HepG2 (cell line): Measurements from ENCODE around the gene LDAF1. TPM values are rescaled to one million over a fixed set of nuclear protein-coding genes. Genes with fewer than 3 reads are reported as not detected.

Source experiments
- ATAC-seq: fragments of 200-7000 bp; cut with Tn5 transposase; 3 replicates; pipeline ENCODE4 v1.9.1; 2020; ENCODE audit warnings: mild to moderate bottlenecking, moderate library complexity
- BruUV-seq: library from RNA; stranded (reverse); fragments of 400-500 nt; replicated peaks from 2 replicates; lab custom pipeline; 2021; lab: Mats Ljungman, UMichigan
- CTCF ChIA-PET: fragments of 300-600 bp; formaldehyde crosslinking; extraction: SDS; loops from one replicate; lab custom pipeline; 2021; ENCODE audit warnings: low total read pairs, inconsistent platforms, low intra/inter-chr PET ratio; lab: Yijun Ruan, JAX
- POLR2A ChIA-PET: fragments of 350-600 bp; sonication (Branson Sonifier 250); formaldehyde crosslinking; loops from one replicate; lab custom pipeline; 2020; ENCODE audit warnings: antibody characterized with exemption, inconsistent platforms; lab: Yijun Ruan, JAX
- DNase-seq: peaks from one replicate; pipeline ENCODE4 v3.0.0-alpha.2; 2015; ENCODE audit warnings: low spot score
- FAIRE-seq: peaks from 3 replicates; lab custom pipeline; 2011; peaks lifted over from hg19 to GRCh38; lab: Jason Lieb, UNC
- H2AFZ ChIP-seq: one replicate; pipeline ENCODE4 v1.6.1; 2011; ENCODE audit warnings: low read length, inconsistent platforms
- H3K27ac ChIP-seq: fragments of 300-600 bp; 3 replicates; pipeline ENCODE4 v1.8.0; 2011; ENCODE audit warnings: mixed run types, mild to moderate bottlenecking, mixed read lengths, low read length, inconsistent platforms; ENCODE audit not compliant: insufficient read depth; ENCODE audit errors: extremely low read length
- H3K27me3 ChIP-seq, 2 experiments: fragments of 200-600 bp in 1 of 2; 2 replicates in 1 of 2; 3 replicates in 1 of 2; pipeline versions ENCODE4 v1.6.0 to v1.8.0; 2011; ENCODE audit warnings: low read length in 2 of 2, mild to moderate bottlenecking in 2 of 2, moderate library complexity in 2 of 2, inconsistent platforms in 1 of 2; ENCODE audit not compliant: insufficient read depth in 2 of 2, control insufficient read depth in 1 of 2
- H3K36me3 ChIP-seq, 2 experiments: fragments of 200-600 bp in 1 of 2; replicated peaks in 1 of 2; 2 replicates in 1 of 2; 3 replicates in 1 of 2; pipeline versions ENCODE4 v1.5.1 to v1.8.0; 2011; ENCODE audit warnings: low read length in 2 of 2, inconsistent platforms in 1 of 2; ENCODE audit not compliant: insufficient read depth in 2 of 2, control insufficient read depth in 1 of 2
- H3K4me1 ChIP-seq: 2 replicates; pipeline ENCODE4 v1.5.1; 2012; ENCODE audit warnings: low read length, inconsistent platforms; ENCODE audit not compliant: insufficient read depth
- H3K4me2 ChIP-seq: 2 replicates; pipeline ENCODE4 v1.6.0; 2011; ENCODE audit warnings: low read depth, low read length, inconsistent platforms
- H3K4me3 ChIP-seq, 3 experiments: fragments of 200-600 bp in 1 of 3; sonication (generic), shearing (Covaris generic) in 1 of 3; replicated peaks in 1 of 3; 2 replicates each; pipeline ENCODE4 v1.5.1; 2011 to 2016; ENCODE audit warnings: low read length in 3 of 3, inconsistent platforms in 2 of 3, low read depth in 2 of 3, mild to moderate bottlenecking in 2 of 3, control low read depth in 1 of 3, mixed read lengths in 1 of 3; ENCODE audit not compliant: insufficient read depth in 1 of 3
- H3K79me2 ChIP-seq: one replicate; pipeline ENCODE4 v1.6.1; 2011; ENCODE audit warnings: low read length, inconsistent platforms; ENCODE audit not compliant: insufficient read depth
- H3K9ac ChIP-seq: 2 replicates; pipeline ENCODE4 v1.6.0; 2011; ENCODE audit warnings: mild to moderate bottlenecking, low read depth, low read length, inconsistent platforms; ENCODE audit not compliant: insufficient read depth
- H3K9me3 ChIP-seq: 2 replicates; pipeline ENCODE4 v1.5.1; 2012; ENCODE audit warnings: mild to moderate bottlenecking, low read length
- H4K20me1 ChIP-seq: 2 replicates; pipeline ENCODE4 v1.6.0; 2011; ENCODE audit warnings: inconsistent platforms, mild to moderate bottlenecking, low read length, moderate library complexity; ENCODE audit not compliant: insufficient read depth
- ATF3 ChIP-seq: sonication (generic); formaldehyde crosslinking; IDR thresholded peaks from 2 replicates; pipeline ENCODE4 v1.4.0; 2020; ENCODE audit warnings: missing genetic modification reagents
- BHLHE40 ChIP-seq: IDR thresholded peaks from 2 replicates; pipeline ENCODE4 v1.6.1; 2011; ENCODE audit warnings: low read length, improper control_type of control experiment
- CEBPB ChIP-seq: IDR thresholded peaks from 2 replicates; pipeline ENCODE4 v1.6.1; 2011; ENCODE audit warnings: low read depth, low read length, improper control_type of control experiment, borderline replicate concordance
- CEBPG ChIP-seq: IDR thresholded peaks from 2 replicates; pipeline ENCODE4 v1.6.1; 2016
- CENPT ChIP-seq: sonication (generic); formaldehyde crosslinking; IDR thresholded peaks from 2 replicates; pipeline ENCODE4 v1.8.0; 2022; ENCODE audit warnings: low read depth, mild to moderate bottlenecking, moderate library complexity, missing genetic modification reagents
- HNF4A ChIP-seq: sonication (generic); formaldehyde crosslinking; IDR thresholded peaks from 2 replicates; pipeline ENCODE4 v1.4.0; 2020; ENCODE audit warnings: missing genetic modification reagents
- IKZF5 ChIP-seq: IDR thresholded peaks from 2 replicates; pipeline ENCODE4 v1.6.1; 2018; ENCODE audit warnings: missing genetic modification reagents, mild to moderate bottlenecking, missing compliant biosample characterization
- KDM1A ChIP-seq: IDR thresholded peaks from 2 replicates; pipeline ENCODE4 v1.6.1; 2016; ENCODE audit warnings: missing compliant biosample characterization
- NR2C2 ChIP-seq: sonication (generic); formaldehyde crosslinking; IDR thresholded peaks from 2 replicates; pipeline ENCODE4 v1.4.0; 2020; ENCODE audit warnings: missing genetic modification reagents, mild to moderate bottlenecking, moderate library complexity, borderline replicate concordance
- NR2F6 ChIP-seq, 2 experiments: IDR thresholded peaks; 2 replicates each; pipeline ENCODE4 v1.6.1; 2016; ENCODE audit warnings: antibody characterized with exemption in 1 of 2, mild to moderate bottlenecking in 1 of 2
- PPARG ChIP-seq: conservative IDR thresholded peaks from 2 replicates; pipeline ENCODE4 v1.6.1; 2016; ENCODE audit warnings: missing biosample characterization, missing genetic modification reagents
- RARA ChIP-seq: IDR thresholded peaks from 2 replicates; pipeline ENCODE4 v1.6.1; 2016; ENCODE audit warnings: missing genetic modification reagents, missing compliant biosample characterization
- SNAI1 ChIP-seq: sonication (generic); formaldehyde crosslinking; IDR thresholded peaks from 2 replicates; pipeline ENCODE4 v1.5.0; 2020; ENCODE audit warnings: mild to moderate bottlenecking, missing genetic modification reagents, borderline replicate concordance
- SOX6 ChIP-seq, 2 experiments: fragments of 450-650 bp in 1 of 2; sonication (generic) in 1 of 2; formaldehyde crosslinking in 1 of 2; IDR thresholded peaks; 2 replicates each; pipeline versions ENCODE4 v1.4.0 to v1.6.1; 2017 to 2020; ENCODE audit warnings: antibody characterized with exemption in 1 of 2, mild to moderate bottlenecking in 1 of 2, missing genetic modification reagents in 1 of 2
- ZMYM2 ChIP-seq: sonication (generic); formaldehyde crosslinking; IDR thresholded peaks from 2 replicates; pipeline ENCODE4 v1.8.0; 2022; ENCODE audit warnings: mild to moderate bottlenecking, missing genetic modification reagents
- ZMYM4 ChIP-seq: sonication (generic); formaldehyde crosslinking; IDR thresholded peaks from 2 replicates; pipeline ENCODE4 v1.8.1; 2023; ENCODE audit warnings: mild to moderate bottlenecking, missing genetic modification reagents
- ZNF644 ChIP-seq: IDR thresholded peaks from 2 replicates; pipeline ENCODE4 v1.6.1; 2016; ENCODE audit warnings: low read depth
- ZSCAN31 ChIP-seq: sonication (generic); formaldehyde crosslinking; IDR thresholded peaks from 2 replicates; pipeline ENCODE4 v1.5.0; 2020; ENCODE audit warnings: low read depth, mild to moderate bottlenecking, missing genetic modification reagents
- WGBS: methylation state at CpG from one replicate; pipeline ENCODE4 v1.1.6; 2017; ENCODE audit warnings: low lambda C conversion rate; 5-methylcytosine and 5-hydroxymethylcytosine counted together
- in situ Hi-C: cut with HindIII; loops from 2 replicates; pipeline ENCODE4 v1.10.0; 2017; ENCODE audit warnings: low pct_unique_long_range_greater_than_20kb; ENCODE audit not compliant: extremely low pct_ligation_motif_present
- intact Hi-C: fragments of 100-400 bp; cut with micrococcal nuclease; formaldehyde crosslinking; loops from one replicate; pipeline ENCODE4 v1.10.0; 2022; ENCODE audit not compliant: unreplicated experiment
- polyA plus RNA-seq, 8 experiments: library from polyadenylated mRNA; depleted of rRNA in 3 of 8; stranded (reverse) in 7 of 8; unstranded in 1 of 8; fragments of >200 nt; fragmentation: Illumina TruSeq in 4 of 8; extraction: Trizol in 4 of 8; gene quantifications; 2 replicates each; pipeline versions ENCODE4 v1.2.1 to v1.2.3, GENCODE V29; 2011 to 2016; ENCODE audit warnings: low read depth in 4 of 8, missing spikeins in 1 of 8, mixed read lengths in 1 of 8; ENCODE audit not compliant: insufficient read depth in 1 of 8
- total RNA-seq, 5 experiments: library from RNA; depleted of rRNA; stranded (reverse); fragments of >200 nt; fragmentation: Illumina TruSeq; extraction: Trizol; gene quantifications; 2 replicates each; pipeline ENCODE4 v1.2.3, GENCODE V29; 2016; ENCODE audit warnings: low read depth in 1 of 5

The LDAF1 gene
- total and polyA plus RNA-seq, 2 of the 13 experiments (the other 11 are each of a cell fraction or from before 2014, with no cell fraction given): 6.3 to 7.5 TPM

- TF ChIP-seq IKZF5 (CRISPR knock-in tag): no peak
- TF ChIP-seq CEBPG (CRISPR knock-in tag): 0 out of 2 replicates have a peak, but pooled peaks have one; percentile 5
- TF ChIP-seq CEBPB: peak; percentile 71
- FAIRE-seq: no peak
- in situ Hi-C loops: no loop called here
- Histone ChIP-seq H4K20me1 (no peaks in the 10 kb centered on the region), H3K27me3 (peaks cover 5 to 26% of the 10 kb centered on the region in 2 experiments; a peak in 3 of 5 replicates), H3K4me1 (peaks cover 24% of the 10 kb centered on the region), H3K4me3 (no peak overlapping the region), H3K4me2 (no peak overlapping the region), H3K36me3 (no peaks in the 10 kb centered on the region), H3K27ac (no peak overlapping the region), H3K9me3 (no peaks in the 10 kb centered on the region), H3K9ac (no peak overlapping the region), H2AFZ (no peak overlapping the region), H3K79me2 (no peaks in the 10 kb centered on the region)
- POLR2A ChIA-PET: no interaction called here
- WGBS: 39% methylated on average over 7 of the region's 7 CpGs
- intact Hi-C loops: no loop called here
- no peak for ATAC-seq
- DNase-seq: no peak
- no TSS peak for BruUV-seq
- CTCF ChIA-PET: no interaction called here
These were observed 44.8 kb downstream of the LDAF1 start for GRCh38 chr16:21203155-21203797.

- no peak overlapping the region for H3K9ac ChIP-seq
- peak; percentile 67 for FAIRE-seq
- no TSS peak for BruUV-seq
- no peak overlapping the region; the same call in 1 of the 2 replicates for H3K4me2 ChIP-seq
- no peak overlapping the region for H3K4me3 ChIP-seq
- ChIA-PET POLR2A (interaction anchor here (1.0 to 1.4 kb wide), 3 partner anchors 28 to 56 kb away, joined by 3 to 5 read pairs (median 4); partner anchors contain the start of gene ANKS4B), CTCF (no interaction called here)
- H2AFZ ChIP-seq: no peak overlapping the region
- in situ Hi-C loops: no loop called here
- no peaks in the 10 kb centered on the region for H3K9me3 ChIP-seq
- peaks cover 5 to 14% of the 10 kb centered on the region in 2 experiments; a peak in 3 of 5 replicates for H3K27me3 ChIP-seq
- H3K79me2 ChIP-seq: no peaks in the 10 kb centered on the region
- intact Hi-C loops: no loop called here
- no peak; the same call in 2 of the 3 replicates for ATAC-seq
- no peaks in the 10 kb centered on the region for H3K36me3 ChIP-seq
- DNase-seq: peak; percentile 59
- H3K4me1 ChIP-seq: peaks cover 29% of the 10 kb centered on the region
- no peak overlapping the region for H3K27ac ChIP-seq
- no peaks in the 10 kb centered on the region for H4K20me1 ChIP-seq
- TF ChIP-seq ATF3 (CRISPR knock-in tag) (peak; percentile 50; the same call in 1 of the 2 replicates), ZMYM2 (CRISPR knock-in tag) (peak; percentile 41; the same call in 1 of the 2 replicates), SOX6 (IDR thresholded peaks at IDR 0.05) (no peak), SOX6 (CRISPR knock-in tag; IDR thresholded peaks at IDR 0.05) (peak; percentile 54; the same call in 1 of the 2 replicates), SNAI1 (CRISPR knock-in tag) (no peak), CENPT (CRISPR knock-in tag) (no peak), HNF4A (CRISPR knock-in tag) (peak; percentile 79), NR2C2 (CRISPR knock-in tag) (peak; percentile 53; the same call in 1 of the 2 replicates), ZNF644 (CRISPR knock-in tag) (peak; percentile 95), ZMYM4 (CRISPR knock-in tag) (0 out of 2 replicates have a peak, but pooled peaks have one; percentile 34), RARA (CRISPR knock-in tag) (0 out of 2 replicates have a peak, but pooled peaks have one; percentile 24), BHLHE40 (0 out of 2 replicates have a peak, but pooled peaks have one; percentile 34), PPARG (CRISPR knock-in tag) (0 out of 2 replicates have a peak, but pooled peaks have one; percentile 23), NR2F6 (IDR thresholded peaks at IDR 0.05) (0 out of 2 replicates have a peak, but pooled peaks have one; percentile 16), NR2F6 (CRISPR knock-in tag; IDR thresholded peaks at IDR 0.05) (peak; percentile 34; the same call in 1 of the 2 replicates), ZSCAN31 (no peak), KDM1A (CRISPR knock-in tag) (peak; percentile 65; the same call in 1 of the 2 replicates)
These were observed 46.8 kb downstream of the LDAF1 start for GRCh38 chr16:21205303-21205702.
